GM18870 (cell line): ENCODE measurements around the gene DMTF1.
"Not testable (repeated sequence)": the region's sequence is repeated elsewhere in the genome, so short reads cannot be mapped to it uniquely, and the experiment has no call there.

ENCODE experiments used
- ATAC-seq: cut with Tn5 transposase; IDR thresholded peaks from one replicate; pipeline ENCODE4 v1.9.1; 2021; ENCODE audit warnings: moderate library complexity; ENCODE audit not compliant: unreplicated experiment

The DMTF1 gene

GRCh38 chr7:87192784-87193487, 40.7 kb downstream of the DMTF1 start:
- ATAC-seq, result no peak

GRCh38 chr7:87193912-87194311, 41.7 kb downstream of the DMTF1 start:
- ATAC-seq, result no peak

GRCh38 chr7:87199241-87199640, 47.0 kb downstream of the DMTF1 start:
- no peak for ATAC-seq

- ATAC-seq, result no peak
Observed at GRCh38 chr7:87199700-87200450, 47.6 kb downstream of the DMTF1 start.

- ATAC-seq, result no peak
Observed at GRCh38 chr7:87202208-87202607, 50.0 kb downstream of the DMTF1 start.

GRCh38 chr7:87202705-87203104, 50.5 kb downstream of the DMTF1 start:
- peak; percentile 40 for ATAC-seq

GRCh38 chr7:87203929-87204328, 51.7 kb downstream of the DMTF1 start:
- ATAC-seq, result not testable (repeated sequence)

- no peak for ATAC-seq
Observed at GRCh38 chr7:87204933-87205332, 52.7 kb downstream of the DMTF1 start.

- not testable (repeated sequence) for ATAC-seq
Observed at GRCh38 chr7:87205701-87206100, 53.4 kb downstream of the DMTF1 start.

GRCh38 chr7:87206361-87206760, 54.1 kb downstream of the DMTF1 start:
- ATAC-seq, result no peak

- ATAC-seq, result no peak
Observed at GRCh38 chr7:87209295-87209924, 57.2 kb downstream of the DMTF1 start.

GRCh38 chr7:87210506-87210905, 58.3 kb downstream of the DMTF1 start:
- ATAC-seq, result no peak

GRCh38 chr7:87212498-87212897, 60.2 kb downstream of the DMTF1 start:
- no peak for ATAC-seq

GRCh38 chr7:87213252-87213651, 61.0 kb downstream of the DMTF1 start:
- no peak for ATAC-seq

GRCh38 chr7:87213811-87214210, 61.6 kb downstream of the DMTF1 start:
- ATAC-seq, result no peak

GRCh38 chr7:87215046-87215445, 62.8 kb downstream of the DMTF1 start:
- ATAC-seq, result no peak

GRCh38 chr7:87216701-87217508, 64.7 kb downstream of the DMTF1 start:
- peak; percentile 62 for ATAC-seq

GRCh38 chr7:87217983-87218653, 65.9 kb downstream of the DMTF1 start:
- ATAC-seq, result no peak

GRCh38 chr7:87218796-87219544, 66.7 kb downstream of the DMTF1 start:
- no peak for ATAC-seq

GRCh38 chr7:87219545-87220025, 67.3 kb downstream of the DMTF1 start, which contains the start of gene TMEM243:
Gene TMEM243, minus strand, starts transcription at chr7:87219732. Its CDS starts 229 bp downstream, at chr7:87219503.
- ATAC-seq, result peak; percentile 35
